HG03575 (cell line): Measurements from ENCODE around the gene NEK11.

Experiments used
- ATAC-seq: cut with Tn5 transposase; IDR thresholded peaks from one replicate; pipeline ENCODE4 v1.9.1; 2021; ENCODE audit not compliant: unreplicated experiment, insufficient number of reproducible peaks, low FRiP score; ENCODE audit errors: extremely low read depth

NEK11 gene

DNA sequence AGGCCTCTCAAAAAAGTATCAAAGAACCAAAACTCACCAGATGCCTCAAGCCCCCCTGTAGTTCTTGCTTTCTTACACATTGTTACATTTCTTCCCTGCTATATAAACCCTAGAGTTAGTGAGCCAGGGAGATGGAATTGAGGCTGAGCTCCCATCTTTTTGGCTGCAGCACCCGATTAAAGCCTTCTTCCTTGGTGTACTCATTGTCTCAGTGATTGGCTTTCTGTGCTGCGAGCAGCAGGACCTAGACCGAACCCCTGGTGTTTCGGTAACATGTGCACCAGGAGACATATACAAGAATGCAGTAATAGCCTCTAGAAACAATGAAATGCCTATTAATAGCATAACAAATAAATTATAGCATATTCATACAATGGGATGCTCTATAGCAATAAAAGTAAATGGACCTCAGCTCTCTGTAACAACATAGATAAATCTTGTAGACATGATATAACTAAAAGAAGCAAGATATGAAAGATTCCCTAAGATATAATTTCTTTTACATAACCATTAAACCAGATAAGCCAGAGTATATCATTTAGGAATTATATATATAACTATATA lies 174.0 kb downstream of the NEK11 start:
- no peak for ATAC-seq

DNA sequence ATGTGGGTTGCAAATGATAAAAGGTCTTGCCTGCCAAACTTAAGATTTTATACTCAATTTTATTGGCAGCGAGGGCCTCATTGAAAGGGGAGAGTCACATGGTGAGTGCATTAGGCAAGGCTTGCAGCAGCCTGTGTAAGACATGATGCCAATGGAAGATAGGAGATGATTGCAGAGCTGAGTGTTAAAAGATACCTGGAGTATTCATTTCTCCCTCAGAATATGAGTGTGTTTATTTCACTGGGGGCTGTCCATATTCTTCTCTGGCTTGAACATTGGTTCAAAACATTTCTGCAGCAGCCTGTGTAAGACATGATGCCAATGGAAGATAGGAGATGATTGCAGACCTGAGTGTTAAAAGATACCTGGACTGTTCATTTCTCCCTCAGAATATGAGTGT lies 189.7 kb downstream of the NEK11 start:
- ATAC-seq = no peak

DNA sequence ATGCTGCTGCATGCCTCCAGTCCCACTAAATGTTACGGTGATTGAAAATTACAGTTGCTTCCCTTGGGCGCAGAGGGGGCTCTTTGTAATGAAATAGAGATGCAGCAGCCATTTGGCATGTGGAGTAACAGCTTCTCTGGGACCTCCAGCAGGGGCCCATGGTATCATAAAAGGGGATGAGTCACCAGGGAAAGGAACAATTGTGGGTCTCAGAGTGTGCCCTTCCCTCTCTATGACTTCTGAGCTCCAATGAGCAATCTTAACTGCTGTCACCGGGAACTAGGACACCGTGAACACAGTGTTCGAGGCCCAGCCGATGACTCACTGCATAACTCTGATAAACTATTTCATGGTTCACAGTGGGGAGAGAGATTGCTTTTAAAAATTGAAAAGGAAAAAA lies 190.1 kb downstream of the NEK11 start:
- ATAC-seq = no peak

DNA sequence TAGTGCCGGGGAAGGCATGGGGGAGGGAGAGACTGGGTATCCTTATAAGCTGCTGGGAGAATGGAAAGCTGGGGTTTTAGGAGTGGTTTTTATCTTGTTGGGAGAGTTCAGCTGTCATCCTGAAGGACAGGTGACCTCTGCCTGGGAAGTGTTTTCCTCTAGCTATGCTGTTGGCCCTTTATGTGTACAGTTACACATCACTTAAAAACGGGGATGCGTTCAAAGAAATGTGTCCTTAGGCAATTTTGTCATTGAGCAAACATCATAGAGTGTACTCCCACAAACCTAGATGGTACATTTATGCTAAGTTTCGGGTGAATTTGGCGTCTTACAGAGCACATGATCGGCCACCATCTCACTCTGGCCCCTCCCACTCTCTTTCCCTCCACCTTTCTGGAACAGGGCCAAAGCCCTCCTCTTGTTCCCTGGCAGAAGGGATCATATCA lies 190.6 kb downstream of the NEK11 start:
- ATAC-seq = no peak

DNA sequence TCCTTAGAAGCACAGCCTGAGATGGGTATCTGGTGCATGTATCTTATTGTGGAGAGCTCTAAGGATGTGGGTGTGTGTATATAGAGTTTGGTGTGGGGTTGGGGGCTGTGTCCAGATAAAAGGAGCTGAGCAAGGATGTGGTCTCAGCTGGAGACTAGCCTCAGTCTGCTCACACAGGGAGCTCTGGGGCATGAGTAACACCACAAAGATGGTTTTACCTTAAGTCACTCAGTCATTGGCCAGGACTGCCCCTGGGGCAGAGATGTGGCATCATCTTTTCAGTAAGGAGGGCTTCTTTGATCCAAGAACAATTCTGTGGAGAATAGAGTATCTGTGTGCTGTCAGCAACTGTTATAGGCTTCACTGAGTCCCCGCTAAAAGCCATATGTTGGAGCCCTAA lies 191.5 kb downstream of the NEK11 start:
- no peak for ATAC-seq

DNA sequence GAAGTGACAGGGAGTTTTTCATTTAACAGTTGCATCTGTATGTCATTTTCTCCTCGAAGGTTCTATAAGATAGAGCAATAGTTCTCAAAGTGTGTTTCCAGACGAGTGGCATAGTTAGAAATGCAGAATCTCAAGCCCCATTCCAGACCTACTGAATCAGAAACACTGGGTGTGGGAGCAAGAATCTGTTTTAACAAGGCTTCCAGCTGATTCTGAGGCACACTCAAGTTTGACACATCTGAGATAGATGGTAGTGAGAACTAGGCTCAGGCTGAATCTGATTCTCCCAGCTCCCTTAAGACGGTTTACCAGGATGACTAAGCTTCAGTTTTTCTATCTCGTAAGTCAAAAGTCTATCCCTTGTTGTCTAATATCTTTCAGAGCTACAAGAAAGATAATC lies 195.1 kb downstream of the NEK11 start:
- no peak for ATAC-seq

DNA sequence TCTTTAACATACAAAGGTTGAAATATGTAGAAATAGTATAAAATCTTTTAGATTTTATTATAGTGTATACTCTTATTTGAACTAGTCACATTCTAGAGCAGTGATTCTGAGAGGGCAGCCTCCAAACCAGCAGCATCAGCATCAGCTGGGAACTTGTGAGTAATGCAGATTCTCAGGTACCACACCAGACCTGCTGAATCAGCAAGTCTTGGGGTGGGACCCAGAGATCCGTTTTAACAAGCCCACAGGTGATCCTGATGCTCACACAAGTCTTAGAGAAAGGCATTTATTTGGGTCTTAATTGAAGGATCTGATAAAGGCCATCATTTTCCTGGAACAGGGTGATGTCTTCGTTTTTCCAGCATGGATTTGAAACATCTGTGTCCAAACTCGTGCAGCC lies 195.9 kb downstream of the NEK11 start:
- ATAC-seq = no peak

DNA sequence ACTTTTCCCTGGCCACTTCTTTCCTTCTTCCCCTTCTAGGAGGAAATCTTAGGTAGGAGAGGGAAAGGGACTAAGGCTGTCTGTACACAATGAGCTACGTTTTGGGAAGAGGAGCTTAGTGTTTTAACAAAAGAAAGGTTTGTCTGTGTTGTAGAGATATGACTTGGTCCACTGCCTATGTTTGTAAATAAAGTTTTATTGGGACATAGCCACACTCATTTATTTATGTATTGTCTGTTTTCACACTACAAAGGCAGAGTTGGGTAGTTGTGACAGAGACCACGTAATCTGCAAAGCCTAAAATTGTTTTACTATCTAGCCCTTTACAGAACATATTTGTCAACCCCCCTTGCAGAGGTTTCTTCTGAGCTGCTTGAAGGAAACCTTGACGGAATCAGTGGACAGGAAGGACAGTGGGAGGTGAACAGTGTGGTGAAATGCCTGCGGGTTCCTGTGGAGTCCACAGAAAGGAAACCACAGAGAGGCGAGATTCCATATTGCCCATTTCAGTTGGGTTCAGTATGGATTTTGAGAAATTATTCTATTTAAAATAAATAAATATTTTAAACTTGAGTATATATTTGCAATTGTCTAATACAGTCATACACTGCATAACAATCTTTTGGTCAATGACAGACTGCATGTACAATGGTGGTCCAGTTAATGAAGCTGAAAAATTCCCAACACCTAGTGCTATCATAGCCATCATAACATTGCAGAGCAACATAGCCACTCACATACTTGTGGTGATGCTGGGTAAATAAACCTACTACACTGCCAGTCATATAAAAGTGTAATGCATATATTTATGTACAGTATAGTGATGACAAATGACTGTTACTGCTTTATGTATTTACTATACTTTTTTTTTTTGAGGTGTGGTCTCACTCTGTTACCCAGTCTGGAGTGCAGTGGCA lies 197.0 kb downstream of the NEK11 start:
- ATAC-seq = no peak

DNA sequence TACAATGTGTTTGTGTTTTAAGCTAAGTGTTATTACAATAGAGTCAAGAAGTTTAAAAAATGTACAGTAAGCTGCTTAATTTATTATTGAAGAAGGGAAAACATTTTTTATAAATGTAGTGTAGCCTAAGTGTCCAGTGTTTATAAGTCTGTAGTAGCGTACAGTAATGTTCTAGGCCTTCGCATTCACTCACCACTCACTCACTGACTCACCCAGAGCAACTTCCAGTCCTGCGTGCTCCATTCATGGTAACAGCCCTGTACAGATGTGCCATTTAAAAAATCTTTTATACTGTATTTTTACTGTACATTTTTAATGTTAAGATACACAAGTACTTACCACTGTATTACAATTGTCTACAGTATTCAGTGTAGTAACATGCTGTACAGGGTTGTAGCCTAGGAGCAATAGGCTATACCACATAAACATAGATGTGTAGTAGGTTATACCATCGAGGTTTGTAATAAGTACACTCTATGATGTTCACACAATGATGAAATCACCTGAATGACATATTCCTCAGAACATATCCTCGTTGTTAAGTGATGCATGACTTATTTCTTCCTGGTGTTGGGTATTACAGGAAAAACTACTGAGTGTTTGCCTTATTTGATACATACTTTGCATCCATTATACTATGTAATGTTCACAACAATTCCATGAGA lies 198.3 kb downstream of the NEK11 start:
- ATAC-seq = no peak

DNA sequence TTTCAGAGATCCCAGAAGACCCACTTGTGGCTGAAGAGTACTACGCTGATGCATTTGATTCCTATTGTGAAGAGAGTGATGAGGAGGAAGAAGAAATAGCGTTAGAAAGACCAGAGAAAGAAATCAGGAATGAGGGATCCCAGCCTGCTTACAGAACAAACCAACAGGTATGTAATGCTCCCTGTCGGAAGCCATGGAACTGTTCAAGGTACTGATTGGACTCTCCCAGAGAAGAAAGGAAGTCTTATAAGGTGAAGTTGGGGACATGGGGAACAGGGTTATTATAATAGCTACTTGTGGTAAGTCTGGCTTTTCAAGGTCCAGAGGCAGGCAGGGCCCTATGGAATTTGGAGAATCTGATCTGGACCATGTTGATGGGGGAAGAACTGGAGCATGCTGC lies 201.8 kb downstream of the NEK11 start:
- no peak for ATAC-seq

DNA sequence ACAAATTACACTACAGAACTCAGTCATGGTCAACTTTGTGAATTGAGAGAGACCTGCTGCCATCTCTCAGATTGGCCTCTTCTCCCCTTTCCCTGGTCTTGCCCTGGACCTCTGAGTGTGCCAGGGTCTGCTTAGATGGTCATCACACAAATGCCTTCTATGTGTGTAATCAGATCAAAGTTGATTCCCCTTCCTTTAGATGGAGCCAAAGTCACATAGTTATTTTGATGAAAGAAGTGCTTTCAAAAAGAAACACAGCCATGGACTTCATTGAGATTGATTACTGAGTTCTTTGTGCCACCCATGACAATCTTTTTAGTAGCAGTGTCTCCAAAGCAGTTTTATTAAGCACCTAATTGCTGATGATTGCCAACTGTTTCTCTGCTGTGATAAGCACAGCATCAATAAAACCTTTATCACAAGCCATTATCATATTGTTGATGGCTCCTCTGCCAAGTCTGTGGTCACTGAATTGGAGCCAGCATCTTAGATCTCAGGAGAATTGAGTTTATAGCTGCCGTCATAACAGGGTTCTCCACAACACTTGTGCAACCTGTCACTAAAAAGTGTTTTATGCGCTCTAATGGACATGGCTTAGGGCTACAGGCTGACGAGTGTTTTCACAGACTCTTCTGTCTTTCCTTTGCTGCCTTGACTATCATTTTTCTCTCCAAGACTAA lies 205.2 kb downstream of the NEK11 start:
- no peak for ATAC-seq

DNA sequence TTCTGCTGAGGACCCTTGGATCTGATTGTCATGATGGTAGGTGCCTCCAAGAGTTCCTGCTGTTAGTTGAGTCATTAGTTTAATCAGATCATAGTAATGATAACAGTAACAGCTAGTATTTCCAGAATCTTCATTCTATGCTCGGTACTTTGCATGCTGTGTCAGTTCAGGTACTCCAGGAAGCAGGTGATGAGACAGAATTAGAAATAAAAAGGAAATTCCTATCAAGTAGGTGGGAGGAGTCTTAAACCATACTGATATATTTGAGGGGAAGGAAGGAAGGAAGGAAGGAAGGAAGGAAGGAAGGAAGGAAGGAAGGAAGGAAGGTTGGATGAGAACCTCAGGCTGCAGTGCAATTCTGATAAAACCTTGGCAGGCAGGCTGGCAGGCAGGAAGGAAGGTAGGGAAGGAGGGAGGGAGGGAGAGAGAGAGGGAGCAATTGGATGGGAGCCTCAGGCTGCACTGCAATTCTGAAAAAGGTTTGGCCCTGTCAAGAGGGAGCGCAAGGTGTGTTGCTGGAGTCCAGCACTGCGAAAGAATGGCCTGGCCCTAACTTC lies 206.1 kb downstream of the NEK11 start:
- no peak for ATAC-seq

DNA sequence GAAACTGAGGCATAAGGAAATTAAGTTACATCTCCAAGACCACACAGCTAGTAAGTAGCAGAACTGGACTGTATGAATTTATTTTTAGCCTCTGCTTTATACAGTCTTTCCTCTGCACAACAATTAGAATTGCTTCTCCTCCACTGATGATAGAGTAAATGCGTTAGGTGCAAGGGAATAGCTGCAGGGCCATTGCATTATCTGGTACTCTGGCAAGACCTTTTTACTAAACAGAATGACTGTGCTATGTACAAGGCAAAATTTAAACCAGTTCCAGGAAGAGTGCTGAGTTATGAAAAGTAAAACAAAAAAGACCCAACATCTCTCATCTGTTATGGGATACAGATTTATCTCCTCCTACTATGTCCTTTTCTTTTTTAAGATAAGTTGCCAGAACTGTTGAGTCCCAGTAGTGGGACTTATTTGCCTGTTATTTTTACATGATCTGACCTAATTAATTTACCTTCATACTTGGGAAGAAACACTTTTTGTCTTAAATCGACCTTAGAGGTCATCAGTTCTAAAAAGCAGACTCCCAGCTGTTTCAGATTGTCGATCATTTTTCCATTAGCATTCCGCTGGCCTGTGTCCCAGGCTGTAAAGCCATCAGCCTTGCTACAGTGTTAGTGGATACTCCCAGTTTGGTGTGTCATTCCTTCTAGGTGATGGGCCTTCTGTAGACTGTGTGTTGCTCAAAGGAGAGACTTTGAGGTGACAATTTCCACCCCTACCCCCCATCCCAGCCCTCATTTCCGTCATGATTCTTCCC lies 207.4 kb downstream of the NEK11 start:
- ATAC-seq = no peak

DNA sequence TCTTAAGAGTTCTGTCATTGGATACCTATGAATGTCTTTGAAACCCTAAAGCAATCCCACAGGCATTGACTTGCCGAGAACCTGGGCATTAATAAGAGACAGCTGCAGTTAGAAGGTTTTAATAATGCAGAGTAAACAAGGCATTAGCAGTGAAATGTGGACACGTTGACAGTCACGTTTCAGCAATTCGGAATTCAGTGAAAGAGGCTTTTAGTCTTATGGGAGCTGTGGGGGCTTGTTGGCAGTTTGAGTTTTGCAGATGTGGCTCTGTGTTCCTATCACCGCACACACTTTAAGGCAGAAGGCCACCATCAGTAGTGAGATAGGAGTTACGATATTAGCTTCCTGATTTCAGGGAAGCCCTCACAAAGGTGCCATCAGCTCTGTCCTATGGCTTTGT lies 209.7 kb downstream of the NEK11 start:
- ATAC-seq = no peak

DNA sequence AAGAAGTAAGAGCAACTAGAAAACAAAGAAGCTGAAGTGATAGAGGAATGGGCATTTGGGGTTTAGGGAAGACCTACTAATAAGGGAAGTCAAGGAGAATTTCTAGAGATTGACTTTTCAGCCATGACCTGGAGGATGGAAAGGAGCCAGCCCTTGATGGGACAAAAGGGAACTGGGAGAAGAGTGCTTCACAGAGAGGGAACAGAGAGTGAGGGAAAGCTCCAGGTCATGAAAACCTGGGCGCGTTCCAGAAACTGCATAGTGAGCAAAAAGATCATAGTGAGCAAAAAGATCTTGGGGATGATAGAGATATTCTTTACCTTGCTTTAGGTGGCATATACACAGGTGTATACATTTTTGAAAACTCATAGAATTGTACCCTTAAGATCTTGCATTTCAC lies 211.8 kb downstream of the NEK11 start:
- ATAC-seq = no peak

DNA sequence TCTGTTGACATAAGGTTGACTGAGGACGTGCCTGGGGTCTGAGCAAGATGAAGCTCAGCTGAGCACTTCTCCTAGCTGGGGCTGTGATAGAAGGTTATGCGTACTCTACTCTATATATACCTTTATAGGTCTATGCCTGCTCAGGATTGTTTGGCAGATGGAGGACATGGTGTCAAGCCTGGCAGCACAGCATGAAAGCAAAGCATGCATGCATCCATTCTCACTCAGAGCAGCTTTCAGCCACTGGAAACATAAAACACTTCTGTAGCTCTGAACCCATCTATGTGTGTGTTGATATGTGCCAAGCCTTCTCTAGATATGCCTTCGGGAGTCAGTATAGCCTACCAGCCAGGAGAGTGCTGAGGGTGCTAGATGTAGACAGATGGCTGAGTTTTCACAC lies 212.6 kb downstream of the NEK11 start:
- ATAC-seq = no peak

DNA sequence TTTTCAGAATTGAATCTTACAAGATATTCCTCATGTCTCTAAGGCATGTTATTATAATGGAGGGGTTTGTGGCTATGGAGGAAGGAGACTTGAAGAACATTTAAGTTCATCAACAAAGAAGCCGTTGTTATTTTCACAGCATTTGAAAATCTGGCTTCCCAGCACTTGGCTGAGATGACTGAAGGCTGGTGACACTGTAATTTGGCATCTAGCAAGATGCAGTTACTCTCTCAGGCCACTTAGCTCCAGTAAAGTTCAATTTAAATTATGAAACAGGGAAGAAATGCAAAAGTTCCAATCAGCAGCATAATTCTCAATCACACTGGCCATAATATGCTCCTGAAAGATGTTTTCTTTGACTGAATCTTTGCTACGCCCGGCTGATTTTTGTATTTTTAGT lies 215.5 kb downstream of the NEK11 start:
- no peak for ATAC-seq

DNA sequence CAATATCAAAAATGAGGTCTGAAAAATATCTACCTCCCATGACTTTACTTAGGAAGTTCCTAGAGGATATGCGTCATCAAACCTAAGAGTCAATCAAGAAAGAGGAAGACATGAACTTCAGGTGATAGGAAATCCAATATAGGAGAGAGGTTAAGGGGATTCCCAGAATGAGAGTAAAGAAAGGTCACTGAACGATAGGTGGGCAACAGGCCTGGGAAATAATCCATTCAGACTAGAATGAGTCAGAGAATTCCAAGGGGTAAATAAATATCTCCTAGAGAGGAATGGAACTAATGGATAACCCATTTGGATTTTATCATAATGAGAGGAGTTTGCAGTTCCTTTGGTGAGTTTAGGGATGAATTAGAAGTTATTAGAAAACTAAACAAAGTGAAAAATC lies 223.8 kb downstream of the NEK11 start:
- no peak for ATAC-seq

DNA sequence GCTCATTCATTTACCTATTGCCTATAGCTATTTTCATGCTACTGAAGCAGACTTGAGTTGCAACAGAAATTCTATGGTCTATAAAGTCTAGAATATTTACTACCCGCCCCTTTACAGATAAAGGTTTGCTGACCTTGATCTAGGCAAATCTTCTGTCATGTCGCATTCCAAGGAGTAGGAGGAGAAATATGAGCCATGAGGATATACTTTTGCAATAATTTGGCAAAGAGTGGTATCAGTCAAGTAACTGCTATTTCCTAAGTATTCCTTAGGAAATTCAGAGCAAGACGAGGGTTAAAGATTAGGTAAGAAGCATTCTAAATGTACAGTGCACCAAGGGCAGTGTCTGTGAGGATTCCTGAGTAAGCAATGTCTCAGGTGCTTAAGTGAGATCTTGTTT lies 233.8 kb downstream of the NEK11 start:
- no peak for ATAC-seq
